OCI-LY1 (cell line): ENCODE data around the gene SIX5.
A peak's percentile ranks its signal among the peaks of the same experiment; 100 is the strongest.

ENCODE experiments used
- H2AFZ ChIP-seq: fragments of 200-600 bp; sonication (generic), shearing (Covaris generic); 2 replicates; pipeline ENCODE4 v1.6.0; 2014; ENCODE audit warnings: antibody characterized with exemption, mild to moderate bottlenecking, low read length
- H3F3A ChIP-seq: fragments of 200-600 bp; sonication (generic), shearing (Covaris generic); 2 replicates; pipeline ENCODE4 v1.6.0; 2014; ENCODE audit warnings: mild to moderate bottlenecking, antibody characterized with exemption, low read length, moderate library complexity; ENCODE audit not compliant: insufficient read depth
- H3K27ac ChIP-seq: fragments of 200-600 bp; sonication (generic); 2 replicates; pipeline ENCODE4 v1.5.1; 2014; ENCODE audit warnings: low read length, mixed run types, mild to moderate bottlenecking, low read depth; ENCODE audit not compliant: poor library complexity, severe bottlenecking
- H3K27me3 ChIP-seq: fragments of 200-600 bp; sonication (generic); 2 replicates; pipeline ENCODE4 v1.6.0; 2014; ENCODE audit warnings: antibody characterized with exemption, mild to moderate bottlenecking, low read length, moderate library complexity; ENCODE audit not compliant: insufficient read depth
- H3K36me3 ChIP-seq: fragments of 200-600 bp; sonication (generic); 2 replicates; pipeline ENCODE4 v1.6.1; 2014; ENCODE audit warnings: mild to moderate bottlenecking, antibody characterized with exemption, low read length, moderate library complexity, mixed read lengths; ENCODE audit not compliant: insufficient read depth
- H3K4me1 ChIP-seq: fragments of 200-600 bp; sonication (generic); 2 replicates; pipeline ENCODE4 v1.5.1; 2014; ENCODE audit warnings: mild to moderate bottlenecking, low read length, moderate library complexity; ENCODE audit not compliant: insufficient read depth, severe bottlenecking
- H3K4me2 ChIP-seq: fragments of 200-600 bp; sonication (generic), shearing (Covaris generic); 2 replicates; pipeline ENCODE4 v1.6.1; 2014; ENCODE audit warnings: low read length
- H3K4me3 ChIP-seq: fragments of 200-600 bp; sonication (generic); 2 replicates; pipeline ENCODE4 v1.5.1; 2014; ENCODE audit warnings: low read length, low read depth, mild to moderate bottlenecking, mixed read lengths; ENCODE audit not compliant: poor library complexity, severe bottlenecking
- H3K79me2 ChIP-seq: fragments of 200-600 bp; shearing (Covaris generic); 2 replicates; pipeline ENCODE4 v1.6.1; 2016; ENCODE audit warnings: mixed run types, low read length, mixed read lengths; ENCODE audit not compliant: insufficient read depth
- H3K9ac ChIP-seq: fragments of 200-600 bp; sonication (generic), shearing (Covaris generic); 2 replicates; pipeline ENCODE4 v1.6.1; 2014; ENCODE audit warnings: mild to moderate bottlenecking, low read length, mixed read lengths
- H3K9me2 ChIP-seq: fragments of 200-600 bp; sonication (generic), shearing (Covaris generic); 2 replicates; pipeline ENCODE4 v1.6.1; 2014; ENCODE audit warnings: low read depth, mild to moderate bottlenecking, low read length, mixed read lengths
- H3K9me3 ChIP-seq: fragments of 200-600 bp; shearing (Covaris generic); 2 replicates; pipeline ENCODE4 v1.6.1; 2014; ENCODE audit warnings: low read length, mixed read lengths
- H4K20me1 ChIP-seq: fragments of 200-600 bp; sonication (generic), shearing (Covaris generic); 2 replicates; pipeline ENCODE4 v1.6.0; 2016; ENCODE audit warnings: mild to moderate bottlenecking, low read length; ENCODE audit not compliant: insufficient read depth
- CTCF ChIP-seq: fragments of 200-600 bp; sonication (generic), shearing (Covaris generic); IDR thresholded peaks from 2 replicates; pipeline ENCODE4 v1.5.1; 2017; ENCODE audit warnings: mild to moderate bottlenecking, antibody characterized with exemption, low read length, moderate library complexity, mixed read lengths
- EZH2 ChIP-seq: fragments of 200-600 bp; sonication (generic), shearing (Covaris generic); IDR thresholded peaks from 2 replicates; pipeline ENCODE4 v1.8.0; 2017; ENCODE audit warnings: borderline replicate concordance, mixed run types, mild to moderate bottlenecking, antibody characterized with exemption, low read length, moderate library complexity, mixed read lengths

The SIX5 gene

GRCh38 chr19:45777395-45777961, 8.4 kb upstream of the SIX5 start:
- Histone ChIP-seq H3K9me3 (no peaks in the 10 kb centered on the region), H3K4me3 (no peak overlapping the region), H3K9me2 (no peaks in the 10 kb centered on the region), H3K4me2 (no peak overlapping the region), H3K4me1 (peaks cover 24% of the 10 kb centered on the region), H3K9ac (no peak overlapping the region), H3K27ac (no peak overlapping the region), H3K36me3 (0 out of 2 replicates have a peak, but pooled peaks cover 4% of the 10 kb centered on the region), H3K79me2 (no peaks in the 10 kb centered on the region), H3F3A (no peaks in the 10 kb centered on the region), H3K27me3 (no peaks in the 10 kb centered on the region), H4K20me1 (no peaks in the 10 kb centered on the region), H2AFZ (no peak overlapping the region)
- TF ChIP-seq CTCF (no peak), EZH2 (no peak)

- Histone ChIP-seq H3K36me3 (0 out of 2 replicates have a peak, but pooled peaks cover 4% of the 10 kb centered on the region), H3K4me2 (no peak overlapping the region), H3K9me2 (no peaks in the 10 kb centered on the region), H3K27ac (no peak overlapping the region), H3K4me1 (peaks cover 39% of the 10 kb centered on the region), H2AFZ (no peak overlapping the region), H3K27me3 (no peaks in the 10 kb centered on the region), H3K79me2 (no peaks in the 10 kb centered on the region), H3F3A (no peaks in the 10 kb centered on the region), H3K9ac (no peak overlapping the region), H3K9me3 (no peaks in the 10 kb centered on the region), H3K4me3 (no peak overlapping the region), H4K20me1 (no peaks in the 10 kb centered on the region)
- no peak for TF ChIP-seq CTCF
- no peak for TF ChIP-seq EZH2
These were observed 5.7 kb upstream of the SIX5 start for GRCh38 chr19:45774765-45775164.

DNA sequence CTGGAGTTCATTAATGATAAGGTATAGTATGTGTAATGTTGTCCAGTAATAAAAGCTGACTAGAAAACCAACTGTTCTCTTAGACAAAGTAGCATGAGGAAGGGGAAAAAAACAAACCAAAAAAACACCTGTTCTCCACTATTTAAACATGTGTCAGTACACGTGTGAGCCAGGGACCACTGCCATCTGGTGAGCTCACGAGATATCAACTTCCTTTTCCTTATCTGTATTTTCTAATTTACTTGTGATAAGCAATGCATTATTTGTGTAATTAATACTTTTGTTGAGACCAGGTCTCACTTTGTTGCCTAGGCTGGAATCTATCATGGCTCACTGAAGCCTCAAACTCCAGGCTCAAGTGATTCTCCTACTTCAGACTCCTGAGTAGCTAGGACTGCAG, 4.3 kb upstream of the SIX5 start:
- Histone ChIP-seq H3K4me3 (no peak overlapping the region), H3K36me3 (0 out of 2 replicates have a peak, but pooled peaks cover 4% of the 10 kb centered on the region), H3K4me1 (peaks cover 29% of the 10 kb centered on the region), H3F3A (no peaks in the 10 kb centered on the region), H3K9me2 (no peaks in the 10 kb centered on the region), H3K27ac (peak overlapping the region; percentile 77), H4K20me1 (no peaks in the 10 kb centered on the region), H2AFZ (no peak overlapping the region), H3K9me3 (no peaks in the 10 kb centered on the region), H3K4me2 (no peak overlapping the region; the same call in 1 of the 2 replicates), H3K27me3 (no peaks in the 10 kb centered on the region), H3K79me2 (no peaks in the 10 kb centered on the region), H3K9ac (peak overlapping the region; percentile 27; the same call in 1 of the 2 replicates)
- TF ChIP-seq EZH2 (no peak), CTCF (peak; percentile 11; the same call in 1 of the 2 replicates)
